OCI-LY3 (cell line): Measurements from ENCODE around the gene ABCD1.

Experiments
- CTCF ChIP-seq: fragments of 200-600, 300-600 bp; sonication (generic); IDR thresholded peaks from 2 replicates; pipeline ENCODE4 v1.5.1; 2014; ENCODE audit warnings: antibody characterized with exemption, low read length, low read depth
- EZH2phosphoT487 ChIP-seq: fragments of 200-600 bp; shearing (Covaris generic); IDR thresholded peaks from 2 replicates; pipeline ENCODE4 v1.6.1; 2018; ENCODE audit warnings: antibody characterized with exemption, mixed run types, low read depth

DNA sequence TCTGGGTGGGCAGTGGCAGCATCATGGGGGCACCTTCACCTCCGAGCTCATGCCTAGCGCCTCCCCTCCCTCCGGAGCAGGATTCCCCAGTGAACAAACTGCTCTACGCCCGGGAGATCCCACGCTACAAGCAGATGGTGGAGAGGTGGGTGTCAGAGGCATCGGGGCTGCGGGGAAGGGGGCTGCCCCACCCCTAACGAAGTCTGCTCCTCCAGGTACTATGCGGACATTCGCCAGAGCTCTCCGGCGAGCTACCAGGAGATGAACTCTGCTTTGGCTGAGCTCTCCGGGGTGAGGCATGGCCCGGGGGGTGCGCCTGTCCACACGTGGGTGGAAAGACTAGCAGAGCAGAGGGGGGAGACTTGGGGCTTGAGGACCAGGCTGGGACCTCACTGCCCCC is 53.5 kb downstream of the ABCD1 start:
- no peak for TF ChIP-seq CTCF
- TF ChIP-seq EZH2phosphoT487: no peak
